ENCODE results near the gene DMRTC2.

- no peak for TF ChIP-seq EZH2 (IDR thresholded peaks at IDR 0.05; ENCODE audit: borderline replicate concordance, insufficient read depth, low read depth, low read length, poor library complexity, severe bottlenecking)
- TF ChIP-seq, protein P1, sequence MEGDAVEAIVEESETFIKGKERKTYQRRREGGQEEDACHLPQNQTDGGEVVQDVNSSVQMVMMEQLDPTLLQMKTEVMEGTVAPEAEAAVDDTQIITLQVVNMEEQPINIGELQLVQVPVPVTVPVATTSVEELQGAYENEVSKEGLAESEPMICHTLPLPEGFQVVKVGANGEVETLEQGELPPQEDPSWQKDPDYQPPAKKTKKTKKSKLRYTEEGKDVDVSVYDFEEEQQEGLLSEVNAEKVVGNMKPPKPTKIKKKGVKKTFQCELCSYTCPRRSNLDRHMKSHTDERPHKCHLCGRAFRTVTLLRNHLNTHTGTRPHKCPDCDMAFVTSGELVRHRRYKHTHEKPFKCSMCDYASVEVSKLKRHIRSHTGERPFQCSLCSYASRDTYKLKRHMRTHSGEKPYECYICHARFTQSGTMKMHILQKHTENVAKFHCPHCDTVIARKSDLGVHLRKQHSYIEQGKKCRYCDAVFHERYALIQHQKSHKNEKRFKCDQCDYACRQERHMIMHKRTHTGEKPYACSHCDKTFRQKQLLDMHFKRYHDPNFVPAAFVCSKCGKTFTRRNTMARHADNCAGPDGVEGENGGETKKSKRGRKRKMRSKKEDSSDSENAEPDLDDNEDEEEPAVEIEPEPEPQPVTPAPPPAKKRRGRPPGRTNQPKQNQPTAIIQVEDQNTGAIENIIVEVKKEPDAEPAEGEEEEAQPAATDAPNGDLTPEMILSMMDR (IDR thresholded peaks at IDR 0.05), result no peak
Measured at GRCh38 chr19:41796901-41797300, 47.9 kb upstream of the DMRTC2 start.
